Astrocyte of the spinal cord (primary cell): ENCODE measurements around the gene ATP8B4.

Source experiments
- DNase-seq: peaks from one replicate; pipeline ENCODE4 v3.0.0; 2011; ENCODE audit warnings: low read depth, low spot score
- H3K4me3 ChIP-seq: 2 replicates; pipeline ENCODE4 v1.5.1; 2011; ENCODE audit warnings: low read depth, mild to moderate bottlenecking, low read length, moderate library complexity
- CTCF ChIP-seq: IDR thresholded peaks from 2 replicates; pipeline ENCODE4 v1.5.1; 2012; ENCODE audit warnings: low read depth, mild to moderate bottlenecking, low read length, inconsistent platforms
- in situ Hi-C: cut with HindIII; loops from 2 replicates; pipeline ENCODE4 v1.10.0; 2017; ENCODE audit warnings: low sequenced_read_pairs

ATP8B4 gene

GRCh38 chr15:50131617-50132016 is 12.6 kb upstream of the ATP8B4 start:
- H3K4me3 ChIP-seq = no peak overlapping the region
- no peak for TF ChIP-seq CTCF
- DNase-seq = no peak
- in situ Hi-C loops = no loop called here

GRCh38 chr15:50128266-50128665 is 9.2 kb upstream of the ATP8B4 start:
- DNase-seq = no peak
- peak; percentile 8 for TF ChIP-seq CTCF
- in situ Hi-C loops = no loop called here
- H3K4me3 ChIP-seq = no peak overlapping the region

GRCh38 chr15:50127255-50127777 is 8.3 kb upstream of the ATP8B4 start:
- no peak for TF ChIP-seq CTCF
- no peak for DNase-seq
- in situ Hi-C loops = no loop called here
- H3K4me3 ChIP-seq = no peak overlapping the region

- no peak overlapping the region for H3K4me3 ChIP-seq
- DNase-seq = no peak
- in situ Hi-C loops = no loop called here
- TF ChIP-seq CTCF = no peak
These were observed 7.0 kb upstream of the ATP8B4 start for GRCh38 chr15:50126072-50126471.

GRCh38 chr15:50124631-50125030 is 5.6 kb upstream of the ATP8B4 start:
- no peak for TF ChIP-seq CTCF
- in situ Hi-C loops = no loop called here

GRCh38 chr15:50123861-50124557 is 5.0 kb upstream of the ATP8B4 start:
- no peak for DNase-seq
- H3K4me3 ChIP-seq = no peak overlapping the region
- in situ Hi-C loops = no loop called here
- TF ChIP-seq CTCF = no peak

More at GRCh38 chr15:50124631-50125030, 5.6 kb upstream of the ATP8B4 start:
- DNase-seq = no peak
- H3K4me3 ChIP-seq = no peak overlapping the region

- TF ChIP-seq CTCF = no peak
- in situ Hi-C loops = no loop called here
- no peak overlapping the region for H3K4me3 ChIP-seq
- DNase-seq = no peak
These were observed 1.7 kb upstream of the ATP8B4 start for GRCh38 chr15:50120729-50121128.
